Epithelial cell of proximal tubule (primary cell): Measurements from ENCODE around the gene EML2. TPM values are rescaled to one million over a fixed set of nuclear protein-coding genes. Genes with fewer than 3 reads are reported as not detected.
"Not testable (repeated sequence)": the region's sequence is repeated elsewhere in the genome, so short reads cannot be mapped to it uniquely, and the experiment has no call there.

Experiments
- DNase-seq: peaks from one replicate; pipeline ENCODE4 v3.0.0-alpha.2; 2011; ENCODE audit warnings: low read depth
- H3K4me3 ChIP-seq: 2 replicates; pipeline ENCODE4 v1.5.1; 2011; ENCODE audit warnings: low read depth, mild to moderate bottlenecking, low read length
- CTCF ChIP-seq: conservative IDR thresholded peaks from 2 replicates; pipeline ENCODE4 v1.5.1; 2012; ENCODE audit warnings: low read depth, mild to moderate bottlenecking, low read length
- total RNA-seq: library from RNA; depleted of rRNA; stranded (reverse); fragments of >200 nt; gene quantifications from 2 replicates; pipeline ENCODE4 v1.2.3, GENCODE V29; 2015

EML2 gene
- total RNA-seq, 1 donor from 2014 or later: 33.6 TPM

- no peak for DNase-seq
- TF ChIP-seq CTCF: no peak
- H3K4me3 ChIP-seq: no peak overlapping the region
Observed at GRCh38 chr19:45640849-45641273, 1.7 kb upstream of the EML2 start.

GRCh38 chr19:45637890-45638667 lies 1.1 kb downstream of the EML2 start:
- TF ChIP-seq CTCF: no peak
- peak overlapping the region; percentile 77 for H3K4me3 ChIP-seq
- DNase-seq: no peak

- TF ChIP-seq CTCF: no peak
Observed at GRCh38 chr19:45636902-45637301, 2.3 kb downstream of the EML2 start.

GRCh38 chr19:45636275-45636674 lies 2.9 kb downstream of the EML2 start:
- DNase-seq: no peak
- H3K4me3 ChIP-seq: no peak overlapping the region
- no peak for TF ChIP-seq CTCF

More at GRCh38 chr19:45636902-45637301, 2.3 kb downstream of the EML2 start:
- H3K4me3 ChIP-seq: no peak overlapping the region
- DNase-seq: no peak

GRCh38 chr19:45632468-45633196 lies 6.6 kb downstream of the EML2 start:
- DNase-seq: no peak

GRCh38 chr19:45630463-45630862 lies 8.7 kb downstream of the EML2 start:
- no peak for TF ChIP-seq CTCF
- no peak overlapping the region for H3K4me3 ChIP-seq
- peak; percentile 61 for DNase-seq

More at GRCh38 chr19:45632468-45633196, 6.6 kb downstream of the EML2 start:
- no peak for TF ChIP-seq CTCF
- no peak overlapping the region for H3K4me3 ChIP-seq

- TF ChIP-seq CTCF: no peak
- DNase-seq: no peak
Observed at GRCh38 chr19:45629704-45630103, 9.5 kb downstream of the EML2 start.

GRCh38 chr19:45628219-45628618 lies 11.0 kb downstream of the EML2 start:
- not testable (repeated sequence) for DNase-seq

More at GRCh38 chr19:45629704-45630103, 9.5 kb downstream of the EML2 start:
- no peak overlapping the region for H3K4me3 ChIP-seq

More at GRCh38 chr19:45628219-45628618, 11.0 kb downstream of the EML2 start:
- H3K4me3 ChIP-seq: not testable (repeated sequence)
